Upper lobe of left lung (tissue), 6 donors: ENCODE measurements around the gene ZNF8. TPM values are rescaled to one million over a fixed set of nuclear protein-coding genes. Genes with fewer than 3 reads are reported as not detected.
A peak's percentile ranks its signal among the peaks of the same experiment; 100 is the strongest.
"Not testable (repeated sequence)": the region's sequence is repeated elsewhere in the genome, so short reads cannot be mapped to it uniquely, and the experiment has no call there.

Experiments
- ATAC-seq, 2 donors: fragments of 200-7000 bp; cut with Tn5 transposase; one replicate each; pipeline ENCODE4 v1.9.1; 2022; ENCODE audit warnings: mild to moderate bottlenecking in 2 of 2, moderate library complexity in 2 of 2; ENCODE audit not compliant: low FRiP score in 2 of 2
- DNase-seq, 2 donors: peaks; one replicate each; pipeline ENCODE4 v3.0.0-alpha.2; 2019 to 2020
- H3K27ac ChIP-seq, 4 donors: fragments of 200-600 bp; sonication (generic); one replicate each; pipeline ENCODE4 v1.5.1; 2016 to 2019
- H3K27me3 ChIP-seq, 4 donors: fragments of 200-600 bp; sonication (generic); one replicate each; pipeline ENCODE4 v1.5.1; 2017 to 2019
- H3K36me3 ChIP-seq, 4 donors: fragments of 200-600 bp; sonication (generic); one replicate each; pipeline ENCODE4 v1.5.1; 2016 to 2019
- H3K4me1 ChIP-seq, 4 donors: fragments of 200-600 bp; sonication (generic); one replicate each; pipeline ENCODE4 v1.5.1; 2018 to 2019
- H3K4me3 ChIP-seq, 4 donors: fragments of 200-600 bp; sonication (generic); one replicate each; pipeline ENCODE4 v1.5.1; 2017 to 2019; ENCODE audit warnings: mild to moderate bottlenecking in 2 of 4, moderate library complexity in 1 of 4
- H3K9me3 ChIP-seq, 4 donors: fragments of 200-600 bp; sonication (generic); one replicate each; pipeline ENCODE4 v1.5.1; 2018 to 2019
- EP300 ChIP-seq, 4 donors: sonication (generic); formaldehyde crosslinking; IDR thresholded peaks; one replicate each; pipeline ENCODE4 v1.5.1; 2017; ENCODE audit warnings: antibody characterized with exemption in 4 of 4, control low read depth in 2 of 4
- POLR2A ChIP-seq, 4 donors: fragments of 450-650 bp; IDR thresholded peaks; one replicate each; pipeline ENCODE4 v1.5.1; 2016 to 2017; ENCODE audit warnings: antibody characterized with exemption in 4 of 4, mild to moderate bottlenecking in 2 of 4
- POLR2AphosphoS5 ChIP-seq, 2 donors: sonication (generic); formaldehyde crosslinking; IDR thresholded peaks; one replicate each; pipeline ENCODE4 v1.5.1; 2017; ENCODE audit warnings: antibody characterized with exemption in 2 of 2
- WGBS, 2 donors: methylation state at CpG; one replicate each; pipeline ENCODE4 v1.1.5; 2017 to 2018; 5-methylcytosine and 5-hydroxymethylcytosine counted together
- total RNA-seq, 6 donors: library from RNA; depleted of rRNA in 4 of 6; stranded (reverse); fragments of >200 nt in 4 of 6; gene quantifications; one replicate each; pipeline versions ENCODE4 v1.1.0 to v1.2.1, GENCODE V29; 2016 to 2021
- TF ChIP-seq, protein P1 (sequence below), 6 experiments: fragments of 450-650 bp in 4 of 6; fragments of 200-600 bp in 2 of 6; sonication (generic) in 2 of 6; IDR thresholded peaks; one replicate each; pipeline ENCODE4 v1.5.1; 2016 to 2019; ENCODE audit warnings: antibody characterized with exemption in 6 of 6
- donor health status: DM: no; HTN: no; CAD: no; lungs with moderate emphysema.
- donor health status: DM: no; HTN: yes; CAD: no; lungs with severe emphysema.

The ZNF8 gene
- total RNA-seq, 6 donors from 2014 or later = 4.5 to 13.6 (median 7.1) TPM

DNA sequence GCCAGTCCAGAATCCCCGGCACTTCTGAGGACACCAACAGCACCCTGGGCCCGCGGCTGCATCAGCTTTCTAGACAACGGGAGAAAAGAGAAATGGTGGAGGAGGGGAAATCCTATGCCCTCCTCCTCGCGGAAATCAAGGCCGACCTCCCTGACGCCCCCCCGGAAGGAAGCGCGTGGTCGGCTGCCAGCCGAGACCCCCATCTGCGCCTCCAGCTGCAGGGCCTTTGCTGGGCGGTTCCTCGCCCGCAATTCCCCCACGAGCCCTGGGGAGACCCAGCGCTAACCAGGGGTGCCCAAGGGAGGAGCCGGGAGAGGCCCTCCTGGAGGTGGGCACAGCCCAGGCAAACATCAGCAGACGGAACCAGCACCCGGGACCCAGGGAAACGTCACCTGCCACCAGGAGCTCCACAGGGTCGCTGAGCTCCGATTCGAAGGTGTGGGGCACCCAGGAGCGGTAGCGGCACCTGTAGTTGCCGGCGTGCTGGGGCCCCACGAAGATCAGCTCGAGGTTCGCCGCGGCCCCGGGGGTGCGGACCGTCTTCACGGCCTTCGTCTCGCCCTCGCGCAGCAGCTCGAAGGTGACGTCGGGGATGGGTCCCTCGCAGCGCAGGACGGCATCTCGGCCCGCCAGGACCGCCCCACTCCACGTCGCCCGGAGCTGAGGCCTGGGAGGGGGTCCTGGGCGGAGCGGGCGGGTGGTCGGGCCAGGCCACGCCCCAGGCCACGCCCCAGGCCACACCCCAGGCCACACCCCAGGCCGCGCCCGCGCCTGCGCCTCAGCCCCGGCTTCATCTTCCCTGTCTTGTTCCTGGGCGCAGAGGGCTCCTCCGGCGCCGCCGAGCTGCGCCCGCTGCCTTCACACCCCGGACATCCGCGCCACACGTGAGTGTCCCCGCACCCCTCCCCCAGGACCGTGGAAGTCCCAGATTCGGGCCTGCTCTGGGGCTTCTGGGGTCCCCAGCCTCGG is 68.5 kb downstream of the ZNF8 start:
- Histone ChIP-seq H3K27ac (peak overlapping the region; percentile 62 to 88 (median 74)), H3K36me3 (peaks cover 0 to 11% (median 0%) of the 10 kb centered on the region in 4 donors), H3K27me3 (peaks cover 0 to 15% (median 2%) of the 10 kb centered on the region in 4 donors), H3K9me3 (no peaks in the 10 kb centered on the region), H3K4me1 (peaks cover 10 to 32% (median 19%) of the 10 kb centered on the region in 4 donors), H3K4me3 (peak overlapping the region; percentile 50 to 79 (median 70))
- DNase-seq (peak; percentile 56 to 93), ATAC-seq (peak; percentile 92 to 93)
- 2 to 5% methylated on average over 11 to 43 of the region's 82 CpGs for WGBS, 2 donors
- TF ChIP-seq POLR2AphosphoS5 (IDR thresholded peaks at IDR 0.05) (peak; percentile 43 to 45), POLR2A (IDR thresholded peaks at IDR 0.05) (peak in 2 of 4 donors; percentile 43 to 57), EP300 (IDR thresholded peaks at IDR 0.05) (no peak)
- TF ChIP-seq, protein P1, sequence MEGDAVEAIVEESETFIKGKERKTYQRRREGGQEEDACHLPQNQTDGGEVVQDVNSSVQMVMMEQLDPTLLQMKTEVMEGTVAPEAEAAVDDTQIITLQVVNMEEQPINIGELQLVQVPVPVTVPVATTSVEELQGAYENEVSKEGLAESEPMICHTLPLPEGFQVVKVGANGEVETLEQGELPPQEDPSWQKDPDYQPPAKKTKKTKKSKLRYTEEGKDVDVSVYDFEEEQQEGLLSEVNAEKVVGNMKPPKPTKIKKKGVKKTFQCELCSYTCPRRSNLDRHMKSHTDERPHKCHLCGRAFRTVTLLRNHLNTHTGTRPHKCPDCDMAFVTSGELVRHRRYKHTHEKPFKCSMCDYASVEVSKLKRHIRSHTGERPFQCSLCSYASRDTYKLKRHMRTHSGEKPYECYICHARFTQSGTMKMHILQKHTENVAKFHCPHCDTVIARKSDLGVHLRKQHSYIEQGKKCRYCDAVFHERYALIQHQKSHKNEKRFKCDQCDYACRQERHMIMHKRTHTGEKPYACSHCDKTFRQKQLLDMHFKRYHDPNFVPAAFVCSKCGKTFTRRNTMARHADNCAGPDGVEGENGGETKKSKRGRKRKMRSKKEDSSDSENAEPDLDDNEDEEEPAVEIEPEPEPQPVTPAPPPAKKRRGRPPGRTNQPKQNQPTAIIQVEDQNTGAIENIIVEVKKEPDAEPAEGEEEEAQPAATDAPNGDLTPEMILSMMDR (IDR thresholded peaks at IDR 0.05) = no peak

DNA sequence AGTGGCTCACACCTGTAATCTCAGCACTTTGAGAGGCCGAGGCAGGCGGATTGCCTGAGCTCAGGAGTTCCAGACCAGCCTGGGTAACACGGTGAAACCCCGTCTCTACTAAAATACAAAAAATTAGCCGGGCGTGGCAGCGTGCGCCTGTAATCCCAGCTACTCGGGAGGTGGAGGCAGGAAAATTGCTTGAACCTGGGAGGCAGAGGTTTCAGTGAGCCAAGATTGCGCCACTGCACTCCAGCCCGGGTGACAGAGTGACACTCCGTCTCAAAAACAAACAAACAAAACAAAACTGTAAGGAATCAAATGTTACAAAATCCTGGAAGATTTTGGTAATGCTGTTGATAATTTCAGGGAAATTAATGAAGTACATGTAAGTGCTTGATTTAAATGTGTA is 69.3 kb downstream of the ZNF8 start:
- Histone ChIP-seq H3K4me3 (peak overlapping the region; percentile 50 to 79 (median 70)), H3K27me3 (peaks cover 0 to 15% (median 2%) of the 10 kb centered on the region in 4 donors), H3K27ac (peak overlapping the region in 2 of 4 donors; percentile 62 to 85), H3K4me1 (peaks cover 10 to 32% (median 19%) of the 10 kb centered on the region in 4 donors), H3K36me3 (peaks cover 0 to 11% (median 0%) of the 10 kb centered on the region in 4 donors)
- WGBS, 2 donors = 17 to 20% methylated on average over 12 of the region's 12 CpGs
- not testable (repeated sequence) for DNase-seq, ATAC-seq, H3K9me3 ChIP-seq

DNA sequence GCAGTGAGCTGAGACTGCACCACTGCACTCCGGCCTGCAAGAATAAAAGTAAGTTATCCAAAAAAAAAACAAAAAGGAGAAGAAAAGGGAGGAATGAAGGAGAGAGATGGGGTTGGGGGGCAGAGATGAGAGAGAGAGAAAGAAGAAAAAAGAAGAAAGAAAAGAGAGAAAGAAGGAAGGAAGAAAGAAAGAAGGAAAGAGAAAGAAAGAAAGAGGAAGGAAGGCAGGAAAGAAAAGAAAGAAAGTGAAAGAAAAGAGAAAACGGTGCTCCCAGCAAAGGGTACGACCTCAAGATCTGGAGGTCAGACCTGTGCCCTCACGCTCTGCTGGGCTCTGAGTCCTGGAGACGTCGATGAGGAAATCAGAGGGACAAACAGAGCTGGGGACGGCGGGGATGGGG is 70.8 kb downstream of the ZNF8 start:
- WGBS, 2 donors = 51 to 56% methylated on average over 8 of the region's 8 CpGs
- no peak for TF ChIP-seq POLR2AphosphoS5 (IDR thresholded peaks at IDR 0.05)
- TF ChIP-seq, protein P1 (IDR thresholded peaks at IDR 0.05) = no peak
- TF ChIP-seq POLR2A (IDR thresholded peaks at IDR 0.05) = no peak
- TF ChIP-seq EP300 (IDR thresholded peaks at IDR 0.05) = no peak

DNA sequence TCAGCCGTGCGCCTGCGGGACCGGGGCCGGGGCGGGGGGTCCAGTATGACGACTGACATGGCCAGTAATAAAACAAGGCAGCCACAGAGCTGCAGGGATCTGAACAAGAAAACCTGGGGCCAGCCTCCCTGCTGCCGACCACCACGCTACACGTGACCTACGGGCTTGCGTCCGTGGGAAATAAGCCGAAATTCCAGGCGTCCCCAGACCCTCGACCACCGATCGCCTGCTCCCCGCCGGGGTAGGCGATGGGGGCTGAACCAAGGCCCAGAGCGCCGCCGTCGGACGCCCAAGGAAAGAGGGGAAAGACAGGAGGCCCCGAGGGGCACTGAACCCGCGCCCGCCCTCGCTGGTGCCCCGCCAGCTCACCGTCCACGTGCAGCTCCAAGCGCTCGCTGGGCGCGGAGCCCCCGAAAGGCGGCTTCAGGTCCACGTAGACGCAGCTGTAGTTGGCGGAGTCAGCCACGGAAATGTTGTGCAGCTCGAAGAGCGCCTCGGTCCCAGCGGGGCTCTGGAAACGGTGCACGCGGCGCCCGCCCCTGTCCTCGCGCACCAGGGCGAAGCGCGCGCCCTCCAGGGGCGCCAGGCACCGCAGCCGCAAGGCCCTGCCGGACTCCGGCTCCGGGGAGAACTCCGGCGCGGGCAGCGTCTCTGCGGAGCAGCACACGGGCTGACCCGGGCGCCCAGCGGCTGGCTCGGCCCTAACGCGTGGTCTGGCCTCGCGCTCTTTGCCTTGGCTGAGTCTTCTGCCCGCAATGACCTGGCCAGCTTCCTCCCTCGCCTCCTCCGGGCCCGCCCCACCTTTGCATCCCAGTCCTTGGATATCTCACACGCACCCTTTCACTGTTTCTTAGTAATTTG is 71.5 kb downstream of the ZNF8 start:
- peak overlapping the region in 2 of 4 donors; percentile 9 to 26 for H3K4me3 ChIP-seq

More for the DNA sequence above, 70.8 kb downstream of the ZNF8 start:
- peaks cover 10 to 32% (median 19%) of the 10 kb centered on the region in 4 donors for H3K4me1 ChIP-seq
- ATAC-seq = no peak
- no peak overlapping the region for H3K27ac ChIP-seq
- H3K9me3 ChIP-seq = no peaks in the 10 kb centered on the region
- peaks cover 0 to 15% (median 2%) of the 10 kb centered on the region in 4 donors for H3K27me3 ChIP-seq
- no peak overlapping the region for H3K4me3 ChIP-seq
- DNase-seq = no peak
- peaks cover 0 to 11% (median 0%) of the 10 kb centered on the region in 4 donors for H3K36me3 ChIP-seq

More for the DNA sequence above, 71.5 kb downstream of the ZNF8 start:
- 57 to 65% methylated on average over 34 to 54 of the region's 84 CpGs for WGBS, 2 donors
- DNase-seq (peak in 1 of 2 donors; percentile 85), ATAC-seq (no peak)
- peaks cover 10 to 32% (median 19%) of the 10 kb centered on the region in 4 donors for H3K4me1 ChIP-seq
- H3K36me3 ChIP-seq = peaks cover 0 to 11% (median 0%) of the 10 kb centered on the region in 4 donors
- H3K27me3 ChIP-seq = peaks cover 0 to 15% (median 2%) of the 10 kb centered on the region in 4 donors
- H3K27ac ChIP-seq = no peak overlapping the region
- no peaks in the 10 kb centered on the region for H3K9me3 ChIP-seq
- no peak for TF ChIP-seq EP300 (IDR thresholded peaks at IDR 0.05)
- TF ChIP-seq POLR2A (IDR thresholded peaks at IDR 0.05) = no peak
- TF ChIP-seq POLR2AphosphoS5 (IDR thresholded peaks at IDR 0.05) = no peak
- TF ChIP-seq, protein P1 (IDR thresholded peaks at IDR 0.05) = no peak
